ENCODE results near the gene RBM20. TPM values are rescaled to one million over a fixed set of nuclear protein-coding genes. Genes with fewer than 3 reads are reported as not detected.

RBM20 gene
- total and polyA plus RNA-seq, 10 of the 15 experiments (the other 5 are each of a cell fraction or from before 2014, with no cell fraction given) = 0.04 to 0.26 (median 0.15) TPM

- Histone ChIP-seq H3K27me3 (replicated peaks in 1 of 2; ENCODE audit: control insufficient read depth in 2 of 2, insufficient read depth in 2 of 2, low read length in 1 of 2) (no peaks in the 10 kb centered on the region), H3K4me2 (ENCODE audit: control insufficient read depth, insufficient read depth) (no peak overlapping the region), H4K20me1 (ENCODE audit: control insufficient read depth, insufficient read depth) (no peaks in the 10 kb centered on the region), H3K9ac (ENCODE audit: control insufficient read depth, insufficient read depth, low read length) (no peak overlapping the region), H3K9me3 (replicated peaks; ENCODE audit: control insufficient read depth, insufficient read depth, low read length) (no peaks in the 10 kb centered on the region), H3K36me3 (ENCODE audit: control insufficient read depth in 2 of 2, insufficient read depth in 2 of 2, low read length in 1 of 2) (no peaks in the 10 kb centered on the region), H3K27ac (ENCODE audit: control insufficient read depth, insufficient read depth) (no peak overlapping the region), H3K79me2 (ENCODE audit: control insufficient read depth, insufficient read depth, low read length) (no peaks in the 10 kb centered on the region), H2AFZ (ENCODE audit: control insufficient read depth, low read depth, low read length) (no peak overlapping the region), H3K4me1 (ENCODE audit: control insufficient read depth, insufficient read depth, low read length) (peaks cover 22% of the 10 kb centered on the region), H3K4me3 (no peak overlapping the region)
- 100% methylated on average over 1 of the region's 1 CpG for WGBS (ENCODE audit: insufficient coverage, insufficient replicate concordance, low lambda C conversion rate, missing lambda C conversion rate)
- no TSS peak for BruUV-seq (replicated peaks)
- intact Hi-C loops (cut with micrococcal nuclease; ENCODE audit: unreplicated experiment) = loop anchor here (5.0 kb wide), 2 partner anchors 101 to 274 kb away; partner anchors contain the start of genes DUSP5 and PDCD4
- ChIA-PET POLR2A (interaction anchor here (0.6 to 1.0 kb wide), 5 partner anchors 9 to 127 kb away, joined by 3 to 10 read pairs (median 3); no protein-coding TSS in a partner anchor), RAD21 (ENCODE audit: unreplicated experiment) (interaction anchor here (0.8 to 8.0 kb wide), 4 partner anchors 9 to 32 kb away, joined by 4 to 135 read pairs (median 4); no protein-coding TSS in a partner anchor), CTCF (interaction anchor here (0.8 to 3.1 kb wide), 4 partner anchors 18 to 32 kb away, joined by 3 to 15 read pairs (median 6); no protein-coding TSS in a partner anchor), SMC1A (ENCODE audit: uncharacterized antibody, unreplicated experiment) (interaction anchor here (0.9 to 12.9 kb wide), 12 partner anchors 9 to 179 kb away, joined by 3 to 327 read pairs (median 3); no protein-coding TSS in a partner anchor)
- FAIRE-seq (no peak), ATAC-seq (no peak), DNase-seq (ENCODE audit: low read depth, low spot score) (no peak)
- in situ Hi-C loops (cut with MboI) = no loop called here
- TF ChIP-seq PKNOX1 (IDR thresholded peaks at IDR 0.05) (no peak), STAT3 (IDR thresholded peaks at IDR 0.05; ENCODE audit: low read depth, low read length) (no peak), ZNF592 (IDR thresholded peaks at IDR 0.05) (no peak), SKIL (IDR thresholded peaks at IDR 0.05; ENCODE audit: low read depth, poor library complexity, severe bottlenecking) (no peak), TBL1XR1 (IDR thresholded peaks at IDR 0.05; ENCODE audit: low read depth, low read length) (no peak), ATF7 (IDR thresholded peaks at IDR 0.05; ENCODE audit: low read depth) (no peak), ATF2 (IDR thresholded peaks at IDR 0.05; ENCODE audit: low read length) (no peak), ZBTB40 (IDR thresholded peaks at IDR 0.05; ENCODE audit: borderline replicate concordance) (no peak)
Measured at GRCh38 chr10:110771486-110771885, 127.3 kb downstream of the RBM20 start.

Data from GM12878 (cell line).